Measurements from ENCODE around the gene HECA.

HECA gene

DNA sequence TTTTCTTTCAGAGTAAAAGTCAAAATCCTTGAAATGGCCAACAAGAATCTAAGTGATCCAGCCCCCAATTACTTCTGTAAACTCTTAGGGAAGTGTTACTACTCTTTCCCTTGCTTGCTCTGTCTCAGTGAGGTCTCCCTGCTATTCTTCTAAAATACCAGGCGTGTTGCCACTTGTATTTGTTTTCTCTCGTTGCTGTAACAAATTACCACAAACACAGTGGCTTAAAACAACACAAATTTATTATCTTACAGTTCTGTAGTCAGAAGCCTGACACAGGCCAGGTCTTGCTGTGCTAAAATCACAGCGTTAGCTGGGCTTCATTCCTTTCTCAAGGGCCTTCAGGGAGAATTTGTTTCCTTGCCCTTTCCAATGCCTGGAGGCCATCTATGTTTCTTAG, 59.9 kb downstream of the HECA start:
- Histone ChIP-seq H3K9me2 (replicated peaks; ENCODE audit: insufficient read depth, low read length) (no peaks in the 10 kb centered on the region), H3F3A (ENCODE audit: insufficient read depth) (no peaks in the 10 kb centered on the region), H3K4me3 (ENCODE audit: insufficient read depth, low read length, poor library complexity, severe bottlenecking) (no peak overlapping the region), H3K27ac (ENCODE audit: low read depth, low read length) (no peak overlapping the region), H3K4me2 (ENCODE audit: low read depth, low read length, poor library complexity, severe bottlenecking) (no peak overlapping the region), H3K27me3 (ENCODE audit: low read length) (no peaks in the 10 kb centered on the region), H4K20me1 (ENCODE audit: low read depth, low read length) (no peaks in the 10 kb centered on the region), H3K9me3 (ENCODE audit: insufficient read depth, low read length) (no peaks in the 10 kb centered on the region), H3K79me2 (ENCODE audit: insufficient read depth, low read length) (no peaks in the 10 kb centered on the region), H3K36me3 (ENCODE audit: low read length) (no peaks in the 10 kb centered on the region), H3K9ac (ENCODE audit: low read length) (no peak overlapping the region), H2AFZ (ENCODE audit: low read depth, low read length, severe bottlenecking) (no peak overlapping the region)
- TF ChIP-seq, protein P1, sequence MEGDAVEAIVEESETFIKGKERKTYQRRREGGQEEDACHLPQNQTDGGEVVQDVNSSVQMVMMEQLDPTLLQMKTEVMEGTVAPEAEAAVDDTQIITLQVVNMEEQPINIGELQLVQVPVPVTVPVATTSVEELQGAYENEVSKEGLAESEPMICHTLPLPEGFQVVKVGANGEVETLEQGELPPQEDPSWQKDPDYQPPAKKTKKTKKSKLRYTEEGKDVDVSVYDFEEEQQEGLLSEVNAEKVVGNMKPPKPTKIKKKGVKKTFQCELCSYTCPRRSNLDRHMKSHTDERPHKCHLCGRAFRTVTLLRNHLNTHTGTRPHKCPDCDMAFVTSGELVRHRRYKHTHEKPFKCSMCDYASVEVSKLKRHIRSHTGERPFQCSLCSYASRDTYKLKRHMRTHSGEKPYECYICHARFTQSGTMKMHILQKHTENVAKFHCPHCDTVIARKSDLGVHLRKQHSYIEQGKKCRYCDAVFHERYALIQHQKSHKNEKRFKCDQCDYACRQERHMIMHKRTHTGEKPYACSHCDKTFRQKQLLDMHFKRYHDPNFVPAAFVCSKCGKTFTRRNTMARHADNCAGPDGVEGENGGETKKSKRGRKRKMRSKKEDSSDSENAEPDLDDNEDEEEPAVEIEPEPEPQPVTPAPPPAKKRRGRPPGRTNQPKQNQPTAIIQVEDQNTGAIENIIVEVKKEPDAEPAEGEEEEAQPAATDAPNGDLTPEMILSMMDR (IDR thresholded peaks at IDR 0.05; ENCODE audit: insufficient read depth, low read length, poor library complexity, severe bottlenecking): no peak
- no peak for TF ChIP-seq EZH2phosphoT487 (conservative IDR thresholded peaks at IDR 0.05; ENCODE audit: low read length)

DNA sequence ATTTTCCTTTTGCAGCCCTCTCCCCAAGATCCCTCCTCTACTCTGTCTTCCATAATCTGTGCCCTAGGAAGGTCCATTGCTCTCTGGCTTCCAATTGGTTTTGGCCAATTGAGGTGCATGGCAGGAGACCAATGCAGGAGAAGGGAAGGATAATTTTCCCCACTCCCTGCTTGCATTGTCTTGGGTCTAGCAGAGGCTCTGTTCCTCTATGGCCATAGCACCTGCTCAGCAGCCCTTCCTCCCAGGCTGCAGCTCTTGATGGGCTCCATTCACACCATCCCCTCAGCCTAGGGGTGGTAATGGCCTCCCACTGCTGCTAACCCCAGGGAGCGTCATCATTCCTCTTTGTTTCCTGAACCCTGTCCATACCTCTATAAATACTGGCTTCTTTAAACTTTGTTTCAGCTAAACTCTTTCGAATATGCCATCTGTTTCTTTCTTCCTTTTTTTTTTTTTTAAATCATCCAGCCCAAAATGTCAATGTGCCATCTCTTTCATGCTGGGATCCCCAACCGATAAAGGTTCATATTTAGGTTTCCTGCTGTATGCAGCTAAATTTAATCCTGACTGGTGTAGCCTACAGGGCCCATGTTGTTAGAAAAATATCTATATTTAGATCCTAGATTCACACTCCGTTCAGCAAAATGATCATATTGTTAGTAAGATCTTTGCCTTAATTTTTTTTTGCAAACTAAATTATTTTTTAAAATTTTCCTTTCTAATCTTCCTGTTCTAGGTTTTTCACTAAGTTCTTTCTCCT, 63.8 kb downstream of the HECA start:
- Histone ChIP-seq H3K9me3 (ENCODE audit: insufficient read depth, low read length) (no peaks in the 10 kb centered on the region), H3K4me2 (ENCODE audit: low read depth, low read length, poor library complexity, severe bottlenecking) (no peak overlapping the region), H3K4me3 (ENCODE audit: insufficient read depth, low read length, poor library complexity, severe bottlenecking) (no peak overlapping the region), H3K27me3 (ENCODE audit: low read length) (no peaks in the 10 kb centered on the region), H3K36me3 (ENCODE audit: low read length) (no peaks in the 10 kb centered on the region), H3K27ac (ENCODE audit: low read depth, low read length) (no peak overlapping the region), H3K9me2 (replicated peaks; ENCODE audit: insufficient read depth, low read length) (no peaks in the 10 kb centered on the region), H3K79me2 (ENCODE audit: insufficient read depth, low read length) (no peaks in the 10 kb centered on the region), H4K20me1 (ENCODE audit: low read depth, low read length) (no peaks in the 10 kb centered on the region), H2AFZ (ENCODE audit: low read depth, low read length, severe bottlenecking) (no peak overlapping the region), H3F3A (ENCODE audit: insufficient read depth) (no peaks in the 10 kb centered on the region), H3K9ac (ENCODE audit: low read length) (no peak overlapping the region)
- TF ChIP-seq, protein P1 (IDR thresholded peaks at IDR 0.05; ENCODE audit: insufficient read depth, low read length, poor library complexity, severe bottlenecking): no peak
- TF ChIP-seq EZH2phosphoT487 (conservative IDR thresholded peaks at IDR 0.05; ENCODE audit: low read length): no peak

DNA sequence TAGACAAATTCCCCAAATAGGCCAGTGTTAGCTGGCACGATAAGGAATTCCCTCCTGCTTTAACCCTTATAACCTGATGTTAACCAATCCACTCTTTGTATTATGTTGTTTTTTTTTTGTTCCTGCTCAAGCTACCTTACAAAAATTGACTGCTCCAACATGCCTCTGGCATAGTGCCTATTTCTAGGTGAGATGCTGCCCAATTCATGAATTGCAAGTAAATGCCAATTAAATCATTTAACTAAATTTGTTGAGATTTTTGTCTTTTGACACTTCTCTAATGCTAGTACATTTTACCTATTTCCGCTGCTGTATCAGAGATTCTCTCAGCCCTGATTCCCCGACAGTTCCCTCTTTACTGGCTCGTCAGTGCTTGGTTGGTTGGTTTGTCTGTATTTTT, 66.5 kb downstream of the HECA start:
- H3K9ac ChIP-seq (ENCODE audit: low read length): no peak overlapping the region
- H3K27me3 ChIP-seq (ENCODE audit: low read length): no peaks in the 10 kb centered on the region
- H3K9me2 ChIP-seq (replicated peaks; ENCODE audit: insufficient read depth, low read length): no peaks in the 10 kb centered on the region
- no peaks in the 10 kb centered on the region for H3K36me3 ChIP-seq (ENCODE audit: low read length)
- H3K27ac ChIP-seq (ENCODE audit: low read depth, low read length): no peak overlapping the region
- H3K4me3 ChIP-seq (ENCODE audit: insufficient read depth, low read length, poor library complexity, severe bottlenecking): no peak overlapping the region
- H3K4me2 ChIP-seq (ENCODE audit: low read depth, low read length, poor library complexity, severe bottlenecking): no peak overlapping the region
- H2AFZ ChIP-seq (ENCODE audit: low read depth, low read length, severe bottlenecking): no peak overlapping the region
- no peaks in the 10 kb centered on the region for H3K9me3 ChIP-seq (ENCODE audit: insufficient read depth, low read length)
- H4K20me1 ChIP-seq (ENCODE audit: low read depth, low read length): no peaks in the 10 kb centered on the region
- no peaks in the 10 kb centered on the region for H3K79me2 ChIP-seq (ENCODE audit: insufficient read depth, low read length)
- TF ChIP-seq, protein P1 (IDR thresholded peaks at IDR 0.05; ENCODE audit: insufficient read depth, low read length, poor library complexity, severe bottlenecking): no peak
- TF ChIP-seq EZH2phosphoT487 (conservative IDR thresholded peaks at IDR 0.05; ENCODE audit: low read length): no peak
- H3F3A ChIP-seq (ENCODE audit: insufficient read depth): no peaks in the 10 kb centered on the region
